Measurements from ENCODE around the gene RIMKLA.

RIMKLA gene

DNA sequence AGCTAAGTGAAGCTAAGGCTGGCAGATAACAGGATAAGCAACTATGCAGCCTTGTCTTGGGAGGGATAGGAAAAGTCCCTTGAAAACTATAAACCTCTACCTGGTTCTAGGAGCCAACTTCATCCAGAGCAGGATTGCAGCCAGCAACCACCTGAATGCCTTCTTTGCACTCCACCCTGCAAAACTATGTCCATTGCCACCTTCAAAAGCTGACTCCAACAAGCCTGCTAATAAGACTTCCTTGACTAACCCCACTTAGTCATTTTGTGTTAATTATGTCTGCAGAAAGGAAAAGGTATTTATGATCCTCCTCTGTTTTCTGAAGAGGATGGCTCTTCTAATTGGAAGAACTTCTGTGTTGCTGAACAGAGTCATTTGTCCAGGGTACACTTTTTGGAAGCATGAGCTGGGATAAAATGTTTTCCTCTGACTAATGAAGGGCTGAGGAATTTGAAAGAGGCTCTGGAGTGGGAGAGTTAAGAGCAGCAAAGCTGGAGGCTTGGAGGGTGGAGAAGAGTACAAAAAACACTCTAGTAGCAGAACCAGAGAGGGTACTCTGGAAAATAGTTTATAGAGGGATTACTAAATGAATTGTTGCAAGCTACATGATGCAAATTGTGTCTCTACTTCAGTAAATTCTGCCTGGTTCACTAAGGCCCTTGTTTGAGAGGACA, 9.6 kb upstream of the RIMKLA start:
- in situ Hi-C loops (cut with MboI; ENCODE audit: low sequenced_read_pairs) = no loop called here

GRCh38 chr1:42372796-42373195, 7.8 kb upstream of the RIMKLA start:
- in situ Hi-C loops (cut with MboI; ENCODE audit: low sequenced_read_pairs) = no loop called here

- in situ Hi-C loops (cut with MboI; ENCODE audit: low sequenced_read_pairs) = no loop called here
Measured at GRCh38 chr1:42379794-42380585, 602 bp upstream of the RIMKLA start.

DNA sequence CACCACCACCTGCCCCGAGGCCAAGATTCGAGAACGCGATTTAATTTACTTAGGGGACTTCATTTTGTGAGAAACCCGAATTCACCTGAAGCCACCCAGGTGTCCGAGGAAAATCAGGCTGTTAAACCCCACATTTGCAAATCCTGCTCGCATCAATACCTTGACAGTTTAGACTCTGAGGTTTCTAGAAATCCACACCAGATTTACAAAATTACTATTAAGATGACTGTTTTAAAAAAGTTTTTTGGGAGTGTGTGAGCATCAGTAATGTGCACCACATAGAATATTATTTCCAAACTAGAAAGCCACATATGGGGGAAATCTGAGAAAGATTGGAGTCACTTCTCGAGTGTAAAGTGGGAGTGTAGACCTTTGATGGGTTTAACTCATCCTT, 685 bp downstream of the RIMKLA start:
- in situ Hi-C loops (cut with MboI; ENCODE audit: low sequenced_read_pairs) = no loop called here

GRCh38 chr1:42385283-42385682, 4.7 kb downstream of the RIMKLA start:
- in situ Hi-C loops (cut with MboI; ENCODE audit: low sequenced_read_pairs) = no loop called here

DNA sequence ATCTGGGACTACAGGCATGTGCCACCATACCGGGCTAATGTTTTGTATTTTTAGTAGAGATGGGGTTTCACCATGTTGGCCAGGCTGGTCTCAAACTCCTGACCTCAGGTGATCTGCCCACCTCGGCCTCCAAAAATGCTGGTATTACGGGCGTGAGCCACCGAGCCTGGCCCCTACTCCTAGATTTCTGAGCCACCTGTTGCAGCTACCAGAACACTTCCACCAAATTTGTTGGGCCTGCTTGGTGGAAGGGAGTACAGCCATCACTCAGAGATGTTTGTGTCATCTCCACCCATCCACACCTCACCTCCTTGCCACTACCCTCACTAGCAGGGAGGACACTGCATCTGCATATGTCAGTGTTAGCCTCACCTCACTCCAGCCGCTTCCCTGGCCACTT, 5.5 kb downstream of the RIMKLA start:
- in situ Hi-C loops (cut with MboI; ENCODE audit: low sequenced_read_pairs) = no loop called here

DNA sequence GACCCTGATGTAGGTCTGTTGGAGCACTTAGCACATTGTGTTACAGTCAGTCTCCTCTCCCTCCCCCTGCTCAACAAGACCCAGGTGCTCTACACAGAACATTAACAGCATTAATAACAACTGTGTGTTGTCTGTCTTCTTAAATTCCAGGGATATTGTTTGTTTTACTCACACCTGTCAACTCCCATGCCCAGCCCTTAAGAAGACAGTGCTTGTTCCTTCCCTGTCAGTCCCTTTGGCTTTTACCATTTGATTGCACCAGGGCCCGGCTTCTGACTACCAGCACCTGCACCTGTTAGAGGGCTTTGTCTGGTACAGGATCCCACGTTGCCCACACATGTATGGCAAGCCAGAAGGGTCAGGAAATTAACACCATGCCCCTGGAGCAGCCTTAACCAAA, 11.7 kb downstream of the RIMKLA start:
- in situ Hi-C loops (cut with MboI; ENCODE audit: low sequenced_read_pairs) = no loop called here

- in situ Hi-C loops (cut with MboI; ENCODE audit: low sequenced_read_pairs) = no loop called here
Measured at GRCh38 chr1:42392967-42393848, 12.6 kb downstream of the RIMKLA start.

- in situ Hi-C loops (cut with MboI; ENCODE audit: low sequenced_read_pairs) = no loop called here
Measured at GRCh38 chr1:42399315-42400100, 18.9 kb downstream of the RIMKLA start.

GRCh38 chr1:42403880-42404400, 23.3 kb downstream of the RIMKLA start:
- in situ Hi-C loops (cut with MboI; ENCODE audit: low sequenced_read_pairs) = no loop called here

DNA sequence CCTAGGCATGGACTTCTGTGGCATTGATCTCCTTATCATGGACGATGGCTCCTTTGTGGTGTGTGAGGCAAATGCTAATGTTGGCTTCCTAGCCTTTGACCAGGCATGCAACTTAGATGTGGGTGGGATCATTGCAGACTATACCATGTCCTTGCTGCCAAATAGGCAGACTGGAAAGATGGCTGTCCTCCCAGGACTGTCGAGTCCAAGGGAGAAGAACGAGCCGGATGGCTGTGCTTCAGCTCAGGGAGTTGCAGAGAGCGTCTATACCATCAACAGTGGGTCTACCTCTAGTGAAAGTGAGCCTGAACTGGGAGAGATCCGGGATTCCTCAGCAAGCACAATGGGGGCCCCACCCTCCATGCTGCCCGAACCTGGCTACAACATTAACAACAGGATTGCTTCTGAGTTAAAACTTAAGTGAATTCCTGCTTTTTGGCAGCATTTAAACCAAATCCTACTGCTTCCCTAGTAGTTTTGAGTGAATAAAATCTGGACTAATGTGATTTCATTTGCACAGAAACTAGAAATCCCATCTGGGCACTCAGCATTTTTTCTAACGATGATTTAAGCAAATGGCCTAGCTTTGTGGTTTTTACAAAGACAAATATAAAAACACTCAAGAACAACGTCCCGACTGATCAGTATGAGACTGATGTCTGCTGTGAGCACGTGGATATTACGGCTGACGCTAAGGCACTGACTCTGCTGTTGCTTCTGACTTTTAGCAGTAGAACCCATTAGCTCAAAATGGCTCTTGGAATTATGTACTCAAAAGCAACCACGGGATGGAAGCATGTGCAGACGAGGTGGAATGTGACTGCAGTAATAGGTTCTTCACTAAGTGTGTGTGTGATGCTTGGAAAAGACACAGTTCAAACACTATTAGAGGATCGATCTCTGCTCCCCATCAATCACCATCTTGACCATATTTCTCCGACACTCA, 34.2 kb downstream of the RIMKLA start:
- in situ Hi-C loops (cut with MboI; ENCODE audit: low sequenced_read_pairs) = no loop called here

- in situ Hi-C loops (cut with MboI; ENCODE audit: low sequenced_read_pairs) = no loop called here
Measured at GRCh38 chr1:42417166-42417565, 36.6 kb downstream of the RIMKLA start.

DNA sequence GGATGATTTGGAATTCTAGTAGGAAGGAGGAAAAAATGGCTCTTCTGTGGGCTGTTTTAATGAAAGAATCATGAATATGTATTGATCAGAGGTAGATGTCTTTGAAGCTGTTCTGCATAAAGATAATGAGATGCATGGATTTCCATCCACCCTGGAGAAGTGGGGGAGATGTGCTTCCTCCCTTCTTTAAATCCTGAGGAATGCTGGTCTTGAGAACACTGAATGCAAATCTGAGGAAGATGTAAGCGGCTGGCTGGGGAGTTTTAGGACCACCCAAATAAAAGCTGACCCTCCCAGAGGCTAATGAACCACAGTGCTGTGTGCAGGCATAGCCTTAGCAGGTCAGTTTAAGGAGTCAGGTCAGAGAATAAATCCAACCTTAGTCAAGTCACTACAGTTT, 37.9 kb downstream of the RIMKLA start:
- in situ Hi-C loops (cut with MboI; ENCODE audit: low sequenced_read_pairs) = no loop called here

GRCh38 chr1:42419126-42419821, 38.7 kb downstream of the RIMKLA start:
- in situ Hi-C loops (cut with MboI; ENCODE audit: low sequenced_read_pairs) = no loop called here

- in situ Hi-C loops (cut with MboI; ENCODE audit: low sequenced_read_pairs) = no loop called here
Measured at GRCh38 chr1:42420121-42420520, 39.5 kb downstream of the RIMKLA start.

- in situ Hi-C loops (cut with MboI; ENCODE audit: low sequenced_read_pairs) = no loop called here
Measured at GRCh38 chr1:42420911-42421585, 40.5 kb downstream of the RIMKLA start.

- in situ Hi-C loops (cut with MboI; ENCODE audit: low sequenced_read_pairs) = no loop called here
Measured at GRCh38 chr1:42422737-42423136, 42.1 kb downstream of the RIMKLA start.

- in situ Hi-C loops (cut with MboI; ENCODE audit: low sequenced_read_pairs) = no loop called here
Measured at GRCh38 chr1:42423681-42424080, 43.1 kb downstream of the RIMKLA start.

All from HL-60/S4 treated with retinoic acid at 250 ng/mL for 4 days and 3 days (cell line).